Progenitor cell of endocrine pancreas (in vitro differentiated cells): ENCODE results near the gene EML4. TPM values are rescaled to one million over a fixed set of nuclear protein-coding genes. Genes with fewer than 3 reads are reported as not detected.
"Not testable (repeated sequence)": the region's sequence is repeated elsewhere in the genome, so short reads cannot be mapped to it uniquely, and the experiment has no call there.

Experiments
- DNase-seq: peaks from one replicate; pipeline ENCODE4 v3.0.0; 2021; ENCODE audit warnings: low spot score; ENCODE audit not compliant: unreplicated experiment
- H3K27ac Mint-ChIP-seq: 2 replicates; pipeline ENCODE4 v1.8.0; 2021; ENCODE audit warnings: mild to moderate bottlenecking, moderate library complexity, mixed read lengths
- H3K27me3 Mint-ChIP-seq: 2 replicates; pipeline ENCODE4 v1.8.0; 2021; ENCODE audit warnings: mixed read lengths
- H3K36me3 Mint-ChIP-seq: 2 replicates; pipeline ENCODE4 v1.8.0; 2022; ENCODE audit warnings: mixed read lengths; ENCODE audit not compliant: insufficient read depth
- H3K4me1 Mint-ChIP-seq: 2 replicates; pipeline ENCODE4 v1.8.0; 2021; ENCODE audit warnings: low read depth, mixed read lengths
- H3K4me3 Mint-ChIP-seq: 2 replicates; pipeline ENCODE4 v1.8.0; 2021; ENCODE audit warnings: low read depth, mild to moderate bottlenecking, moderate library complexity, mixed read lengths
- H3K9me3 Mint-ChIP-seq: 2 replicates; pipeline ENCODE4 v1.8.0; 2021; ENCODE audit warnings: low read depth, mixed read lengths
- CTCF ChIP-seq: fragments of 200-600 bp; sonication (generic); IDR thresholded peaks from one replicate; pipeline ENCODE4 v1.5.0; 2021; ENCODE audit warnings: antibody characterized with exemption, mild to moderate bottlenecking; ENCODE audit not compliant: unreplicated experiment
- total RNA-seq: library from RNA; stranded (reverse); gene quantifications from 2 replicates; pipeline ENCODE4 v1.2.1, GENCODE V29; 2021

Gene EML4
- total RNA-seq, 1 donor from 2014 or later, result 75.7 TPM

DNA sequence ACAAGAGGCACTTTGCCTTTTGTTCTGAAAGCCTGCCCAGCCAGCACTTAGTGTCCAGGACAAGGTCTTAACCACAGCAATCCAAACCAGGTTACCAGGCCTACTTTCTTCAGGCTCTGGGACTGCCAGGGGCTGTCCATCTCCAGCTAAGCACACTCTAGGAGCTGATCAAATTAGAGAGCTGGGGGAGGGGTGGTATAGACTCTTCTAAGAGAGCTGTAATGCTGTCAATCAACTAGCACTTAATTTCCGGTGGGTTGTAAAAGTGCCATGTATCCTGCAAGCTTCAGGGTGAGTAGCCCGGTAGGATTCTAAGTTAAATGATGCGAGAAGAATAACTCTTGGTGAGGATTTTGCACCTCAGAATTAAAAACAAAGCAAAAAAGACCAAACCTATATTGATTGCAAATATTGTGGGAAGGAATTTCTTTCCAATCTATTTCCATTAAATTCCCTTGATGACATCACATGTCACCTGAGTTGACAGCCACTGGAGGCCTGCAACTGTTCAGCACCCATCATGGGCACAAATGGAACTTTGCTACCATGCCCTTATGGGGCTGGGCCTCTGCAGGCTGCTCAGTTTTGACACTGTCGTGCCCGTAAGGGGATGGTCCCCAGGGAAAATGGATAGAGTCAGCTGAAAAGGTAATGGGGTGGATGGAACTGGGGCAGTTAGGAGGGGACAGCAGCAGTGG lies 200.5 kb downstream of the EML4 start:
- TF ChIP-seq CTCF, result no peak
- no peaks in the 10 kb centered on the region for H3K36me3 Mint-ChIP-seq
- peaks cover 2% of the 10 kb centered on the region for H3K27me3 Mint-ChIP-seq
- no peak overlapping the region for H3K4me3 Mint-ChIP-seq
- H3K4me1 Mint-ChIP-seq, result peaks cover 39% of the 10 kb centered on the region
- H3K27ac Mint-ChIP-seq, result peak overlapping the region; percentile 64
- no peak for DNase-seq
- no peaks in the 10 kb centered on the region for H3K9me3 Mint-ChIP-seq

DNA sequence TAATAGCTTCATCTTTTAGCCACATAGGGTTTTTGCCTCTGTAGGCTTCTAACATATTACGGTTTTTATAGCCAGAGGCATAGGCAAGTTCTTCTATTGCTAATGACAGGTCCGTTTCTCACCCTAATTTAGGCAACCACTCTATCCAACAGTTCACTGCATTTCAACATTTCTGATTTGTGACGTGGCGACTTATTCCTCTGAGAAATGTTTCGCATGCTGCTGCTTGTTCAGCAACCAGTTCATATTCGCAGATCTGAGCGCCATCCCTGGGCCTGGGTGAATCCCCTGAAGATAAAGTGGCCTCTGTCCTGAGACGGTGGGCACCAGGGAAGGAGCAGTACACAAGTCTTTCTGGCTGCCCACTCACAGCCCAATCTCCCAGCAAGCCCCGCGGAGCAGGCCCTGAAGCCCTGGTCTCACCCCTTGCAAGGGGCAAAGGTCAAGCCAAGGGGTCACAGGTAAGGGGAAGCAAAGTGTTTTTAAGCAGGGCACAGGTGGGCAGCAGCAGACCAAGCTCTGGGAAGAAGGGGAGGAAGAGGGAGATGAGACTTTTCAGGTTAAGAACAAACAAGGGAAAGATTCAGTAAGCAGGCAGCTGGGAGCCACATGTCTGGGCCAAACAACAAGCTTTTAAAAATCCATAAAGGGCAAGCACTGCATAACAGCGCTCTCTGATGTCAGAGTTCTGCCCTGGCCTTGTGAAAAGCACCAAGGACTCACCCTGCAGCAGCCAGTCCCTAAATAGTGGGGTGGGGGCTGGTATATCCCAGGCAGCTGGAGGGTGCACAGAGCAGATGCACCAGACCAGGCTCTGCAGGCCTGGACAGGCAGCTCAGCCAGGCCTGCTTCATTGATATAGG lies 202.7 kb downstream of the EML4 start:
- no peak for TF ChIP-seq CTCF
- no peaks in the 10 kb centered on the region for H3K36me3 Mint-ChIP-seq
- no peak overlapping the region for H3K4me3 Mint-ChIP-seq
- peak overlapping the region; percentile 86 for H3K27ac Mint-ChIP-seq
- DNase-seq, result no peak
- H3K4me1 Mint-ChIP-seq, result peaks cover 39% of the 10 kb centered on the region
- H3K9me3 Mint-ChIP-seq, result no peaks in the 10 kb centered on the region
- peaks cover 2% of the 10 kb centered on the region for H3K27me3 Mint-ChIP-seq

DNA sequence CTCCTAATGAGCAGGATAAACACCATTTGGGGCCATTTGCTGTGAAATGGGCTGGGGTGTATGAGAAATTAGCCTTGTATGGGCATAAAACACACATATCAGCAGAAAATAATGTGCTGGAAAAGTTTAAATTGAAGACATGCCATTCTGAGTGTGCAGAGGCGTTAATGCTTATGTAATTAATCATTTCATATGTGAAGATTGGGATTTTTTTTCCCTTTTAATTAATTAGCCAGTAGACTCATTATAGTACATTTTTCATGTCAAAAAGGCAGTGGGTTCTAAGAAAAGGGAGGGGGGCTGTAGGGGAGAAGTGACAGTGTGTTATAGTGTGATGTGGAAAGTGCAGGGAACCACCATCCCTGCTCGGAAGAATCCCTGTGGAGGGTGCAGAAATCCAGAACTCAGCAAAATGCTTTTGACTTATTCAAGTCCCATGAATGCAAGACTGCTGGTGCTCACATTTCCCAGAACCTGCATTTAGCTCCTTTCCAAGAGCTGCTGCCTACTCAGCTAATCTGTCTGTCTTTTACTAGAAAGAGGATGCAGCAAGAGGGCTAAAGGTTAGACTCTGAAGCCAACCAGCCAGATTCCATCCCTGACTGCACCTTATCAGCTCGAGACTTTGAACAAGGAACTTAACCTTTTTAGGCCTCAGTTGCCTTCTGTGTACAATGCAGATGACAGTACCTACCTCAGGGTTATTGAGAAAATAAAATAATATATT lies 203.5 kb downstream of the EML4 start:
- no peak for TF ChIP-seq CTCF
- Mint-ChIP-seq H3K36me3 (no peaks in the 10 kb centered on the region), H3K9me3 (no peaks in the 10 kb centered on the region), H3K4me1 (peaks cover 39% of the 10 kb centered on the region), H3K27ac (no peak overlapping the region), H3K27me3 (peaks cover 2% of the 10 kb centered on the region), H3K4me3 (no peak overlapping the region)
- no peak for DNase-seq

DNA sequence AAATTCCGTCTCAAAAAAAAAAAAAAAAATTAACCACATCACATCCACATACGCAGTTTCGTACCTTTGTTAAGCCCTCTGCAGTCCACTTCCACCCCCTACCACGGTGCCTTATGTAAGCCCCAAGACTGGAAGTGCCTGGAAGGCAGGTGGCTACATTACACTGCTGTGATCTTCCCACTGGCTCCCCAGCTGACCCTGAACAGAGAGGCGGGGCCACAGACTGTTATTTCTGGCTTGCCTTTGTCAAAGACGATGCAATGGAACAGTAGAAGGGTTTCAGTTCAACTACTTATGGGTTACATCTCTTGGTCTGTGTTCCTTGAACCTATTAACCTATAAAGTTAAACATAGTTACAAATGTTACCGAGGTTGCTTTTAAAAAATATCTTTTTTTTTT lies 207.6 kb downstream of the EML4 start:
- Mint-ChIP-seq H3K36me3 (no peaks in the 10 kb centered on the region), H3K4me3 (no peak overlapping the region), H3K4me1 (peaks cover 18% of the 10 kb centered on the region), H3K27ac (no peak overlapping the region), H3K27me3 (no peaks in the 10 kb centered on the region), H3K9me3 (no peaks in the 10 kb centered on the region)
- DNase-seq, result no peak
- TF ChIP-seq CTCF, result no peak

- no peak for TF ChIP-seq CTCF
- DNase-seq, result no peak
- Mint-ChIP-seq H3K4me1 (peaks cover 7% of the 10 kb centered on the region), H3K27me3 (no peaks in the 10 kb centered on the region), H3K36me3 (no peaks in the 10 kb centered on the region), H3K27ac (no peak overlapping the region), H3K9me3 (no peaks in the 10 kb centered on the region), H3K4me3 (no peak overlapping the region)
Measured at GRCh38 chr2:42378415-42378814, 209.3 kb downstream of the EML4 start.

GRCh38 chr2:42380026-42380425 lies 210.9 kb downstream of the EML4 start:
- H3K27ac Mint-ChIP-seq, H3K9me3 Mint-ChIP-seq, DNase-seq, H3K4me3 Mint-ChIP-seq, H3K4me1 Mint-ChIP-seq, H3K36me3 Mint-ChIP-seq, H3K27me3 Mint-ChIP-seq: not testable (repeated sequence)
